Breast epithelium (tissue), 3 donors: ENCODE data around the gene CATSPER3.

Experiments used
- POLR2A ChIP-seq: fragments of 450-650 bp; IDR thresholded peaks from one replicate; pipeline ENCODE4 v1.6.1; 2016; ENCODE audit warnings: antibody characterized with exemption, mild to moderate bottlenecking, moderate library complexity
- POLR2AphosphoS5 ChIP-seq, 3 donors: sonication (generic); formaldehyde crosslinking; IDR thresholded peaks; one replicate each; pipeline ENCODE4 v1.6.1; 2017; ENCODE audit warnings: antibody characterized with exemption in 3 of 3
- TF ChIP-seq, protein P1 (sequence below), 3 donors: fragments of 450-650 bp; IDR thresholded peaks; one replicate each; pipeline ENCODE4 v1.5.1; 2016 to 2017; ENCODE audit warnings: antibody characterized with exemption in 3 of 3, mild to moderate bottlenecking in 3 of 3, moderate library complexity in 3 of 3

GRCh38 chr5:135025730-135026644 lies 58.3 kb downstream of the CATSPER3 start:
- TF ChIP-seq, protein P1, sequence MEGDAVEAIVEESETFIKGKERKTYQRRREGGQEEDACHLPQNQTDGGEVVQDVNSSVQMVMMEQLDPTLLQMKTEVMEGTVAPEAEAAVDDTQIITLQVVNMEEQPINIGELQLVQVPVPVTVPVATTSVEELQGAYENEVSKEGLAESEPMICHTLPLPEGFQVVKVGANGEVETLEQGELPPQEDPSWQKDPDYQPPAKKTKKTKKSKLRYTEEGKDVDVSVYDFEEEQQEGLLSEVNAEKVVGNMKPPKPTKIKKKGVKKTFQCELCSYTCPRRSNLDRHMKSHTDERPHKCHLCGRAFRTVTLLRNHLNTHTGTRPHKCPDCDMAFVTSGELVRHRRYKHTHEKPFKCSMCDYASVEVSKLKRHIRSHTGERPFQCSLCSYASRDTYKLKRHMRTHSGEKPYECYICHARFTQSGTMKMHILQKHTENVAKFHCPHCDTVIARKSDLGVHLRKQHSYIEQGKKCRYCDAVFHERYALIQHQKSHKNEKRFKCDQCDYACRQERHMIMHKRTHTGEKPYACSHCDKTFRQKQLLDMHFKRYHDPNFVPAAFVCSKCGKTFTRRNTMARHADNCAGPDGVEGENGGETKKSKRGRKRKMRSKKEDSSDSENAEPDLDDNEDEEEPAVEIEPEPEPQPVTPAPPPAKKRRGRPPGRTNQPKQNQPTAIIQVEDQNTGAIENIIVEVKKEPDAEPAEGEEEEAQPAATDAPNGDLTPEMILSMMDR (IDR thresholded peaks at IDR 0.05) = no peak
- TF ChIP-seq POLR2A (no peak), POLR2AphosphoS5 (IDR thresholded peaks at IDR 0.05) (no peak)
